Mammary epithelial cell (primary cell): ENCODE data around the gene IRF2BP2.

Experiments used
- CTCF ChIP-seq, 2 donors: IDR thresholded peaks in 1 of 2; conservative IDR thresholded peaks in 1 of 2; 2 replicates each; pipeline ENCODE4 v1.5.1; 2011 to 2012; ENCODE audit warnings: inconsistent platforms in 2 of 2, low read length in 2 of 2, mild to moderate bottlenecking in 2 of 2, control low read depth in 1 of 2, low read depth in 1 of 2; ENCODE audit not compliant: insufficient read depth in 1 of 2; ENCODE audit errors: extremely low read depth in 1 of 2
- EZH2 ChIP-seq: IDR thresholded peaks from 2 replicates; pipeline ENCODE4 v1.6.1; 2012; ENCODE audit warnings: low read length, inconsistent platforms, borderline replicate concordance

DNA sequence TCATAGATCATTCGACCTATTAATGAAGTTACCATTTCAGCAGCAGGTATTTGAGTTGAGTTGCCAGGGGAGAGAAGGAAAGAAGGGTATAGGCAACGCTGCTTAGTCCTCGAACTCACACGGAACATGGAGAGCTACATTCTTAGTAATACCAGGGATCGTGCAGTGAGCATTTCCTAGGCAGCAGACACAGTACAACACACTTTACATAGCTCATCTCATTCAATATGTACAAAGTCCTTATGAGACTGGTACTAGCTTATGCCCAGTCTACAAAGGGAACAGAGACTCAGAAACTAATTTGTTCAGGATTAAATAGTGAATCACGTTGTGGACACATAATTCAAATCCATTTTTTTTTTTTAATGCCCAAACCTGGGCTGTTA lies 25.6 kb downstream of the IRF2BP2 start:
- TF ChIP-seq EZH2 (no peak), CTCF (conservative IDR thresholded peaks at IDR 0.05 in 1 of 2, IDR thresholded peaks at IDR 0.05 in 1 of 2; ENCODE audit: extremely low read depth in 1 of 2, insufficient read depth in 1 of 2, low read depth in 1 of 2, low read length in 2 of 2) (no peak)
